Thyroid gland (tissue), 4 donors: ENCODE results near the gene TAAR9. TPM values are rescaled to one million over a fixed set of nuclear protein-coding genes. Genes with fewer than 3 reads are reported as not detected.
"Not testable (repeated sequence)": the region's sequence is repeated elsewhere in the genome, so short reads cannot be mapped to it uniquely, and the experiment has no call there.

Experiments used
- DNase-seq, 2 donors: peaks; one replicate each; pipeline ENCODE4 v3.0.0-alpha.2; 2019
- H3K27ac ChIP-seq, 3 donors: fragments of 200-600 bp; sonication (generic); 1 replicate in 2 of 3; 2 replicates in 1 of 3; pipeline ENCODE4 v1.5.1; 2016 to 2019; ENCODE audit warnings: mild to moderate bottlenecking in 1 of 3, moderate library complexity in 1 of 3
- H3K27me3 ChIP-seq: fragments of 200-600 bp; sonication (generic); one replicate; pipeline ENCODE4 v1.5.1; 2019
- H3K36me3 ChIP-seq, 2 donors: fragments of 200-600 bp; sonication (generic); one replicate each; pipeline ENCODE4 v1.5.1; 2016 to 2019
- H3K4me1 ChIP-seq, 2 donors: fragments of 200-600 bp; sonication (generic); one replicate each; pipeline ENCODE4 v1.5.1; 2017 to 2019
- H3K4me3 ChIP-seq, 3 donors: fragments of 200-600 bp; sonication (generic); replicated peaks in 1 of 3; 1 replicate in 2 of 3; 2 replicates in 1 of 3; pipeline ENCODE4 v1.5.1; 2016; ENCODE audit warnings: mild to moderate bottlenecking in 1 of 3
- H3K9me3 ChIP-seq: fragments of 200-600 bp; sonication (generic); one replicate; pipeline ENCODE4 v1.5.1; 2017
- POLR2A ChIP-seq, 2 donors: fragments of 450-650 bp; IDR thresholded peaks; one replicate each; pipeline ENCODE4 v1.6.1; 2017; ENCODE audit warnings: antibody characterized with exemption in 2 of 2, mild to moderate bottlenecking in 2 of 2, moderate library complexity in 1 of 2
- WGBS, 2 donors: methylation state at CpG; one replicate each; pipeline ENCODE4 v1.1.5; 2017; 5-methylcytosine and 5-hydroxymethylcytosine counted together
- intact Hi-C: fragments of 100-400 bp; cut with DNase I; formaldehyde crosslinking; loops from one replicate; pipeline ENCODE4 v1.15.1; 2023
- total RNA-seq, 4 donors: library from RNA; depleted of rRNA; stranded (reverse); fragments of >200 nt; gene quantifications; one replicate each; pipeline ENCODE4 v1.2.3, GENCODE V29; 2016
- TF ChIP-seq, protein P1 (sequence below), 6 experiments: fragments of 200-600 bp in 3 of 6; fragments of 450-650 bp in 3 of 6; sonication (generic) in 3 of 6; IDR thresholded peaks; one replicate each; pipeline ENCODE4 v1.5.1; 2016 to 2019; ENCODE audit warnings: antibody characterized with exemption in 6 of 6, mild to moderate bottlenecking in 2 of 6, inconsistent platforms in 1 of 6, moderate library complexity in 1 of 6

Gene TAAR9
- total RNA-seq, 4 donors from 2014 or later, result not detected

DNA sequence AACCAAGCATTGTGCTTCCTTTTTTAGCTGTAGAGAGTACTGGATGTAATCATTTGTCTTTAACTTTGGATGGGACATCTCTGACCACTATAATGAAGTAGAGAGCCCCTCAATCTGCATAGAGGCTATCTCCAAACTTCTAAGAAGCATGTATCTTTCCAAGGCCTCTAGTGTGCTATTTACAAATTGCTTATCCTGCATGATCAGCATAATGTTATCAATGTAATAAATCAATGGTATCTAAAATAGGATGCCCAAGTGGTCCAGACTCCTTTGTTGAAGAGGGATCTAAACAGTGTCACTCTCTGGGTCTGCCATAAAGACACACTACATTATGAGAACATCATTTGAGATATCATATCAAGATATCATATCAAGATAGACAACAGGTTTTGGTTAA lies 6.7 kb downstream of the TAAR9 start:
- Histone ChIP-seq H3K27ac (no peak overlapping the region), H3K4me3 (no peak overlapping the region), H3K27me3 (no peaks in the 10 kb centered on the region), H3K36me3 (no peaks in the 10 kb centered on the region), H3K4me1 (no peaks in the 10 kb centered on the region), H3K9me3 (no peaks in the 10 kb centered on the region)
- intact Hi-C loops, result no loop called here
- DNase-seq, result no peak
- TF ChIP-seq POLR2A (IDR thresholded peaks at IDR 0.05), result no peak

DNA sequence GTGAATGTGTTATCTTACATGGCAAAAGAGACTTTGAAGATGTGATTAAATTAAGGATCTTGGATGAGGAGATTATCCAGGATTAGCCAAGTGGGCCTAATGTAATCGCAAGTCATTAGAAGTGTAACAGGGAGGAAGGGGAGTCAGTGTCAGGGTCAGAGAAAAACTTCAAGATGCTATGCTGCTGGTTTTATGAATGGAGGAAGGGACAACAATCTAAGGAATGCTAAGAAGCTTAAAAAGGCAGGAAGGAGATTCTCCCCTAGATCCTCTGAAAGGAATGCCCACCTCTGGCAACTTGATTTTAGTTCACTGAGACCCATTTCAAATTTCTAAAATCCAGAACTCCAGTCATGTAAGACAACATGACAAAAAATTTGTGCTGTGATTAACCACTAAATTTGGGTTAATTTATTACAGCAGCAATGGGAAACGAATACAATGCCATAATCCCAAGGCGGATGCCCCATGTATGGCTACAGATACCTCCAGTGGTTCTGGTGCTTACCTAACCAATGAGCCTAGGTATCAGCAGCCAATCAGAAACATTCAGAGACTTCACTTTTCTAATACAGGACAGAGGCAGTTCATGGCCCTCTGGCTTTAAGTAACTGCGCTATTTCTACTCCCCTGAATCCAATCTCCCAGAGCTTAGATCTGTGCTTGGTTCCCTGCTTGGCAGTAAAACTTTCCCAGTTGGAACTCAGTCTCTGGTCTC lies 10.8 kb downstream of the TAAR9 start:
- TF ChIP-seq, protein P1, sequence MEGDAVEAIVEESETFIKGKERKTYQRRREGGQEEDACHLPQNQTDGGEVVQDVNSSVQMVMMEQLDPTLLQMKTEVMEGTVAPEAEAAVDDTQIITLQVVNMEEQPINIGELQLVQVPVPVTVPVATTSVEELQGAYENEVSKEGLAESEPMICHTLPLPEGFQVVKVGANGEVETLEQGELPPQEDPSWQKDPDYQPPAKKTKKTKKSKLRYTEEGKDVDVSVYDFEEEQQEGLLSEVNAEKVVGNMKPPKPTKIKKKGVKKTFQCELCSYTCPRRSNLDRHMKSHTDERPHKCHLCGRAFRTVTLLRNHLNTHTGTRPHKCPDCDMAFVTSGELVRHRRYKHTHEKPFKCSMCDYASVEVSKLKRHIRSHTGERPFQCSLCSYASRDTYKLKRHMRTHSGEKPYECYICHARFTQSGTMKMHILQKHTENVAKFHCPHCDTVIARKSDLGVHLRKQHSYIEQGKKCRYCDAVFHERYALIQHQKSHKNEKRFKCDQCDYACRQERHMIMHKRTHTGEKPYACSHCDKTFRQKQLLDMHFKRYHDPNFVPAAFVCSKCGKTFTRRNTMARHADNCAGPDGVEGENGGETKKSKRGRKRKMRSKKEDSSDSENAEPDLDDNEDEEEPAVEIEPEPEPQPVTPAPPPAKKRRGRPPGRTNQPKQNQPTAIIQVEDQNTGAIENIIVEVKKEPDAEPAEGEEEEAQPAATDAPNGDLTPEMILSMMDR (IDR thresholded peaks at IDR 0.05), result no peak
- TF ChIP-seq POLR2A (IDR thresholded peaks at IDR 0.05), result no peak
- WGBS, 2 donors, result 84 to 91% methylated on average over 4 of the region's 4 CpGs
- Histone ChIP-seq H3K9me3 (no peaks in the 10 kb centered on the region), H3K4me3 (no peak overlapping the region), H3K36me3 (no peaks in the 10 kb centered on the region), H3K27ac (no peak overlapping the region), H3K4me1 (no peaks in the 10 kb centered on the region), H3K27me3 (no peaks in the 10 kb centered on the region)
- intact Hi-C loops, result no loop called here
- DNase-seq, result no peak

DNA sequence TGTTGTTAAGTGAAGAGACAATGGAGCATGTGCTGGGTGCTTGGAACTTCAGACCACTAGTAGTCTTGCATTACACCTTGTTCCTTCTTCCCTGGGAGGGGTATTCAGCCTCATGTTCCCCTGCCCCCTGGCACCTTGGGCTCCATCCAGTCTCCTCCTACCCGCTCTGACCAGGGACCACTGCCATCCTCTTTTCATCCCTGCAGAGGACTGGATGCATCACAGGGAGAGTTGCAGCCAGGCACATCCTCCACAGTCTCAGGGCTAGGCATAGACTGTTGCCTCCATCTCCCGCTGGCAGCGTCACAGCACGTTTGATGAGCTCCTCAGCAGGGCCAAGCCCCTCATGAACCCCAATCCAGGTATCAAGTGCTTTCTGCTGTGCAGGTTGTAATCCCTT lies 13.1 kb downstream of the TAAR9 start:
- H3K4me3 ChIP-seq, result no peak overlapping the region
- WGBS, 2 donors, result 76 to 85% methylated on average over 4 of the region's 4 CpGs
- intact Hi-C loops, result no loop called here

DNA sequence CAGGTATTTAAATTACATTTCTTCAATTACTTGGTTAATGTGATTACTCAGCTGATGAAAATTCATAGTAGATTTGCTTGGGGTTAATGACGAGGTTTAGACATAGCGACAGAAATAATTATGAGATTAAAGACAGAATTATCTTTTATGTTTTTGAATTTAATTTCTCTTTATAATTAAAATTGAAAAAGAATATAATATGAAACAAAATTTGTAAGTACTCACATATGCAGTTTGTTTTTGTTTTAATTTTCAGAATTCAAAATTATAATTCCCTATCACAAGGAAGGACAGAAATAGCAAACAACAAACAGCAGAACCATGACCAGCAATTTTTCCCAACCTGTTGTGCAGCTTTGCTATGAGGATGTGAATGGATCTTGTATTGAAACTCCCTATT lies 14.3 kb downstream of the TAAR9 start, which contains the start of gene TAAR8:
Gene TAAR8, plus strand, starts transcription at position 301 of the 400 bp plus-strand sequence. Its CDS starts 21 bp downstream, at position 322.
- H3K36me3 ChIP-seq, result no peaks in the 10 kb centered on the region
- no peak for DNase-seq
- no peak within 1 kb of the TSS for H3K27ac ChIP-seq
- intact Hi-C loops, result no loop called here
- no peaks in the 10 kb centered on the region for H3K27me3 ChIP-seq
- H3K4me1 ChIP-seq, result no peaks in the 10 kb centered on the region
- no peak within 1 kb of the TSS for H3K4me3 ChIP-seq
- TF ChIP-seq, protein P1 (IDR thresholded peaks at IDR 0.05), result no peak
- TF ChIP-seq POLR2A (IDR thresholded peaks at IDR 0.05), result no peak
- H3K9me3 ChIP-seq, result no peaks in the 10 kb centered on the region
- 95 to 96% methylated on average over 2 of the region's 2 CpGs for WGBS, 2 donors

More for the DNA sequence above, 13.1 kb downstream of the TAAR9 start:
- Histone ChIP-seq H3K27me3 (no peaks in the 10 kb centered on the region), H3K4me1 (no peaks in the 10 kb centered on the region), H3K36me3 (no peaks in the 10 kb centered on the region), H3K27ac (no peak overlapping the region), H3K9me3 (no peaks in the 10 kb centered on the region)
- TF ChIP-seq POLR2A (IDR thresholded peaks at IDR 0.05), result no peak
- TF ChIP-seq, protein P1 (IDR thresholded peaks at IDR 0.05), result no peak
- no peak for DNase-seq

DNA sequence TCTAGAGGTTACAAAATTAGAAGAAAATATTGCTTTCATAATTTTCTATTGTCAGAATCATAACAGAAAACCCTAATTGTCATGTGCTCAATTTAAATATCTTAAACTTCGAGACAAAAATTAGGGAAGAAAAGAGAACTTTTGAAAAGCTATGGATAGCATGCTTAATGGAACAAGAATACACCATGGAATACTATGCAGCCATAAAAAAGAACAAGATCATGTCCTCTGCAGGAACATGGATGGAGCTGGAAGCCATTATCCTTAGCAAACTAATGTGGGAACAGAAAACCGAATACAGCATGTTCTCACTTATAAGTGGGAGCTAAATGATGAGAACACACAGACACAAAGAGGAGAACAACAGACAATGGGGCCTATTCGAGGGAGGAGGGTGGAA lies 22.0 kb downstream of the TAAR9 start:
- intact Hi-C loops, H3K27me3 ChIP-seq, H3K36me3 ChIP-seq, H3K4me3 ChIP-seq, DNase-seq, H3K27ac ChIP-seq, H3K4me1 ChIP-seq, H3K9me3 ChIP-seq: not testable (repeated sequence)
- WGBS, 2 donors, result 79 to 81% methylated on average over 3 of the region's 3 CpGs

DNA sequence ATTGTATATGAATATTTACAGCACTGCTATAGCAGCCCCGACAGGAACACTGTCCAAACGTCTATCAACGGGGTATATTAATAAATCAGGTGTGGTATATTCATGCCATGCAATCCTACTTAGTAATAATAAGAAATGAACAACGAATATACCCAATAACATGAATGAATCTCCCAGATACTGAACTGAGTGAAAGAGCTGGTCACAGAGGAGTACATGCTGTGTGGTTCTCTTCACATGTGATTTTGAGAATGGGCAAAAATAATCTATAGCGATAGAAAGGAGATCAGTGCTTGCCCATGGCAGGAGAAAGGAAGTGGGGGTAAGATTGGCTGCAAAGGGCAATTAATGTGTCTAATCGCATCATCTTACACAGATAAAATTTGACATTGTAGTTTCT lies 28.3 kb downstream of the TAAR9 start:
- WGBS, 2 donors, result 89 to 90% methylated on average over 6 of the region's 6 CpGs
- H3K27ac ChIP-seq, result no peak overlapping the region
- TF ChIP-seq, protein P1 (IDR thresholded peaks at IDR 0.05), result no peak
- TF ChIP-seq POLR2A (IDR thresholded peaks at IDR 0.05), result no peak
- intact Hi-C loops, result no loop called here
- DNase-seq, result no peak
- no peak overlapping the region for H3K4me3 ChIP-seq
- H3K36me3 ChIP-seq, result no peaks in the 10 kb centered on the region
- H3K4me1 ChIP-seq, result no peaks in the 10 kb centered on the region
- no peaks in the 10 kb centered on the region for H3K27me3 ChIP-seq
- no peaks in the 10 kb centered on the region for H3K9me3 ChIP-seq
